ENCODE results near the gene TXLNA. TPM values are rescaled to one million over a fixed set of nuclear protein-coding genes. Genes with fewer than 3 reads are reported as not detected.

TXLNA gene
- polyA plus RNA-seq, 3 donors, result 44.8 to 45.2 (median 44.9) TPM

GRCh38 chr1:32205401-32206370 is 26.2 kb downstream of the TXLNA start, which contains the start of gene IQCC:
TSS of gene IQCC (plus strand) at chr1:32205671. CDS start at chr1:32205682, 11 bp downstream.
- DNase-seq (ENCODE audit: low read depth in 3 of 3, low spot score in 2 of 3), result peak in 2 of 3 donors; percentile 85 to 90

GRCh38 chr1:32208469-32208868 is 29.0 kb downstream of the TXLNA start:
- no peak for DNase-seq (ENCODE audit: low read depth in 3 of 3, low spot score in 2 of 3)

- no peak for DNase-seq (ENCODE audit: low read depth in 3 of 3, low spot score in 2 of 3)
Observed at GRCh38 chr1:32208891-32209328, 29.4 kb downstream of the TXLNA start, which contains the start of gene DCDC2B. TSS of gene DCDC2B (plus strand) at chr1:32209089. CDS start at chr1:32209094, 5 bp downstream.

- no peak for DNase-seq (ENCODE audit: low read depth in 3 of 3, low spot score in 2 of 3)
Observed at GRCh38 chr1:32215629-32216480, 36.4 kb downstream of the TXLNA start.

GRCh38 chr1:32216566-32216965 is 37.1 kb downstream of the TXLNA start:
- DNase-seq (ENCODE audit: low read depth in 3 of 3, low spot score in 2 of 3), result no peak

GRCh38 chr1:32219022-32219421 is 39.5 kb downstream of the TXLNA start:
- DNase-seq (ENCODE audit: low read depth in 3 of 3, low spot score in 2 of 3), result no peak

- no peak for DNase-seq (ENCODE audit: low read depth in 3 of 3, low spot score in 2 of 3)
Observed at GRCh38 chr1:32220746-32221580, 41.5 kb downstream of the TXLNA start.

GRCh38 chr1:32221581-32221979 is 42.1 kb downstream of the TXLNA start:
- no peak for DNase-seq (ENCODE audit: low read depth in 3 of 3, low spot score in 2 of 3)

- peak in 1 of 3 donors; percentile 91 for DNase-seq (ENCODE audit: low read depth in 3 of 3, low spot score in 2 of 3)
Observed at GRCh38 chr1:32221980-32222755, 42.7 kb downstream of the TXLNA start, which contains the start of the genes EIF3I and TMEM234. TSS of gene EIF3I (plus strand) at chr1:32222407. CDS start at chr1:32222442, 35 bp downstream. TSS of gene TMEM234 (minus strand) at chr1:32222353. CDS start at chr1:32222322, 31 bp downstream.

GRCh38 chr1:32223683-32224082 is 44.2 kb downstream of the TXLNA start:
- DNase-seq (ENCODE audit: low read depth in 3 of 3, low spot score in 2 of 3), result no peak

- no peak for DNase-seq (ENCODE audit: low read depth in 3 of 3, low spot score in 2 of 3)
Observed at GRCh38 chr1:32224285-32224684, 44.8 kb downstream of the TXLNA start.

- DNase-seq (ENCODE audit: low read depth in 3 of 3, low spot score in 2 of 3), result no peak
Observed at GRCh38 chr1:32228771-32229170, 49.3 kb downstream of the TXLNA start.

GRCh38 chr1:32231843-32232432 is 52.5 kb downstream of the TXLNA start:
- no peak for DNase-seq (ENCODE audit: low read depth in 3 of 3, low spot score in 2 of 3)

GRCh38 chr1:32232558-32233304 is 53.3 kb downstream of the TXLNA start:
- DNase-seq (ENCODE audit: low read depth in 3 of 3, low spot score in 2 of 3), result no peak

- no peak for DNase-seq (ENCODE audit: low read depth in 3 of 3, low spot score in 2 of 3)
Observed at GRCh38 chr1:32234792-32235191, 55.3 kb downstream of the TXLNA start.

GRCh38 chr1:32239337-32239736 is 59.9 kb downstream of the TXLNA start:
- DNase-seq (ENCODE audit: low read depth in 3 of 3, low spot score in 2 of 3), result no peak

- no peak for DNase-seq (ENCODE audit: low read depth in 3 of 3, low spot score in 2 of 3)
Observed at GRCh38 chr1:32239790-32240139, 60.3 kb downstream of the TXLNA start.
